ENCODE results near the gene DARS1. TPM values are rescaled to one million over a fixed set of nuclear protein-coding genes. Genes with fewer than 3 reads are reported as not detected.
A peak's percentile ranks its signal among the peaks of the same experiment; 100 is the strongest.

Gene DARS1
- total and polyA plus RNA-seq, 8 donors: 39.1 to 244 (median 62.1) TPM

DNA sequence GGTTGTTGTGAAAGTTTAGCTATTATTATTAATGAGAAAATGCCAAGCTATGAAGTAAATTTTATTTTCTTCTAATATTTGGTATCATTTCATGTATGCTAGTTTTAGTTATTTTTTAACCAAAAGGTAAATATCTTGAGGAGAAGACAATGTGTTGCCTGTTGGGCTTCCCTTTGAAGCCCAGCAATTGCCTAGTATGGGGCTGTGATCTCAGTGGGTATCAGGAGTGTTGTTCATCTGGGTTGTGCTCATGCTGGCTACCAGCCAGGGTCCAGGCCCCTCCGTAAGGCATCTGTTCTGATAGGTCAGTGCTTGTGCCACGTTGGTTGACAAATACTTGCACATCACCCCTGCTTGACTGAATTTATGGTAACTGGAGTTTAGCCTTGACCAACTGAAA is 38.0 kb upstream of the DARS1 start:
- Histone ChIP-seq H3K4me1 (peaks cover 0 to 11% (median 5%) of the 10 kb centered on the region in 4 donors), H3K27me3 (no peaks in the 10 kb centered on the region), H3K36me3 (no peaks in the 10 kb centered on the region), H3K4me3 (no peak overlapping the region), H3K9me3 (no peaks in the 10 kb centered on the region), H3K27ac (no peak overlapping the region)
- TF ChIP-seq EP300 (IDR thresholded peaks at IDR 0.05): no peak
- no peak for TF ChIP-seq POLR2A (IDR thresholded peaks at IDR 0.05)
- TF ChIP-seq, protein P1, sequence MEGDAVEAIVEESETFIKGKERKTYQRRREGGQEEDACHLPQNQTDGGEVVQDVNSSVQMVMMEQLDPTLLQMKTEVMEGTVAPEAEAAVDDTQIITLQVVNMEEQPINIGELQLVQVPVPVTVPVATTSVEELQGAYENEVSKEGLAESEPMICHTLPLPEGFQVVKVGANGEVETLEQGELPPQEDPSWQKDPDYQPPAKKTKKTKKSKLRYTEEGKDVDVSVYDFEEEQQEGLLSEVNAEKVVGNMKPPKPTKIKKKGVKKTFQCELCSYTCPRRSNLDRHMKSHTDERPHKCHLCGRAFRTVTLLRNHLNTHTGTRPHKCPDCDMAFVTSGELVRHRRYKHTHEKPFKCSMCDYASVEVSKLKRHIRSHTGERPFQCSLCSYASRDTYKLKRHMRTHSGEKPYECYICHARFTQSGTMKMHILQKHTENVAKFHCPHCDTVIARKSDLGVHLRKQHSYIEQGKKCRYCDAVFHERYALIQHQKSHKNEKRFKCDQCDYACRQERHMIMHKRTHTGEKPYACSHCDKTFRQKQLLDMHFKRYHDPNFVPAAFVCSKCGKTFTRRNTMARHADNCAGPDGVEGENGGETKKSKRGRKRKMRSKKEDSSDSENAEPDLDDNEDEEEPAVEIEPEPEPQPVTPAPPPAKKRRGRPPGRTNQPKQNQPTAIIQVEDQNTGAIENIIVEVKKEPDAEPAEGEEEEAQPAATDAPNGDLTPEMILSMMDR (IDR thresholded peaks at IDR 0.05): no peak
- TF ChIP-seq POLR2AphosphoS5 (IDR thresholded peaks at IDR 0.05): no peak
- intact Hi-C loops (cut with DNase I; ENCODE audit: low total_unique reads): no loop called here
- 45 to 77% (median 62%) methylated on average over 2 of the region's 2 CpGs for WGBS, 5 donors
- peak in 1 of 2 donors; percentile 42 for DNase-seq

DNA sequence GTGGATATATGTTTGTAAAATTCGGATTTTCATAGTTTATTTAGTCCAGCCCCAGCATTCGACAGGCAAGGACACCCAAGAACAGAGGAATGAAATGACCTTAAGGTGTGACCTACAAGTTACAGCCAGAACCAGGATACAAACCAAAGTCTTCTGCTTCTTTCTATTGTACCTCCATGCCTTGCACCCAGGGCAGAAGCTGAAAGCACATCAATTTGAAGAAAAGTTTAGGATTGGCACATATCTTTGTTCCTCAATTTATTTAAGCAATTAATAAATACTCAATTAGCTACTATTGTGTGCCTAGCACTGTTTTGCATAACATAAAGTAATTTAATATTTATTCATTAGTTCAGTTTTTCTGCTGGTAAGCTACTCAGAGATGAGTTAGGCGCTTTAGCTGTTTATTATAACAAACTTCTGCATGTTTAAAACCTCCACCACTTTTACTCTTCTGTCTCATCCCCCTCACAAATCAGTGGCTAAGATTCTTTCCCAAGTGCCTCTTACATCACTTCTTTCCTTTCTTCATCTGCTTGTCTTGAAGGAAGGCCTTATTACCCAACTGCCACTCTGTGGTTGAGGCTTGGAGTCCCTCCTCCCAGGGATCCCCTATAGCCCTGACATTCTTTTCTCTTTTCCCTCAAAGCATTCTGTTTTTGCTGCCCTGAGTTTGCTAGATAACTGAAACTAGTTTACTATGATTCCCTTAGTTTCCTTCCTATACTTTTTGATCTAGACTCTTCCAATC is 37.1 kb upstream of the DARS1 start:
- WGBS, 5 donors: 81 to 89% (median 85%) methylated on average over 3 of the region's 3 CpGs
- Histone ChIP-seq H3K9me3 (no peaks in the 10 kb centered on the region), H3K27me3 (no peaks in the 10 kb centered on the region), H3K36me3 (no peaks in the 10 kb centered on the region), H3K27ac (peak overlapping the region in 1 of 5 donors; percentile 29), H3K4me3 (no peak overlapping the region), H3K4me1 (peaks cover 0 to 11% (median 5%) of the 10 kb centered on the region in 4 donors)
- intact Hi-C loops (cut with DNase I; ENCODE audit: low total_unique reads): no loop called here
- TF ChIP-seq, protein P1 (IDR thresholded peaks at IDR 0.05): no peak
- TF ChIP-seq POLR2AphosphoS5 (IDR thresholded peaks at IDR 0.05) (no peak), EP300 (IDR thresholded peaks at IDR 0.05) (no peak), POLR2A (IDR thresholded peaks at IDR 0.05) (no peak)
- DNase-seq: no peak

DNA sequence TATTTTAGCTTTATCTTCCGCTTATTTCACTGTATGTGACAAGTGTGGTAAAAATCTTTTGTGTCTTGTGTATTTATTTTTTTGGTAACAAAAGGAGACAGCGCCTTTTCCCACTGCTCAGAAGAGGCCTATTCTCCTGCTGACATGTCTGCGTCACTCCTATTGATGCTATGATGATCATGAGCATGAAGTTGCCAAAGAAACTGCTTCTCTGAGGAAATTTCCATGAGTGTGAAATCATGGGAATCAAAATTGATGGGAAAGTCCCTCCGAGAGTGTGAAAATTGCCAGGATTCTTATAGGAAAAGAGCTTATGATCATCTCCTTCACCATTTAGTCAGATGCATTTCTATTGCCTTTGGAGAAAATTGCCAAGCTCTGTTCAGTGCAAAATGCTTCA is 36.5 kb upstream of the DARS1 start:
- Histone ChIP-seq H3K27ac (peak overlapping the region in 1 of 5 donors; percentile 29), H3K27me3 (no peaks in the 10 kb centered on the region), H3K4me3 (no peak overlapping the region), H3K9me3 (no peaks in the 10 kb centered on the region), H3K4me1 (peaks cover 0 to 11% (median 5%) of the 10 kb centered on the region in 4 donors), H3K36me3 (no peaks in the 10 kb centered on the region)
- WGBS, 5 donors: 94 to 99% (median 96%) methylated on average over 4 of the region's 4 CpGs
- DNase-seq: no peak
- intact Hi-C loops (cut with DNase I; ENCODE audit: low total_unique reads): no loop called here
- no peak for TF ChIP-seq POLR2A (IDR thresholded peaks at IDR 0.05)
- TF ChIP-seq, protein P1 (IDR thresholded peaks at IDR 0.05): no peak
- no peak for TF ChIP-seq POLR2AphosphoS5 (IDR thresholded peaks at IDR 0.05)
- TF ChIP-seq EP300 (IDR thresholded peaks at IDR 0.05): no peak

DNA sequence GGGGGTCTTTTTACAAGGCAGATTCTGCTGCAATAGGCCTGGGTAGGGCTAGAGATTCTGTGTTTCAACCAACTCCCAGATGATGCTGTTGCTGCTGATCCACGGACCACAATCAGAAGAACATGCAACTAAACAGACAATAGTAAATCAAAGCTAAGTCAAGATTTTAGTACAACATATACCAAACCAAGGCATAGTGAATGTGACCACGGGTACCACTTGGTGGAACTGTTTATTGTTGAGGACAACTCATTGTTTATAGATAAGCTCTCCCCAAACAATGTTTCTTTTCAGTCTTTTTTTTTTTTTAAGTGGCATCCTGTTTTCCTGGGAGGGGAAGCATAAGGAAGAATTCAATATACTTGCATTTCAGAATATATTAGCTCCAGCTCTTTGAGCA is 36.0 kb upstream of the DARS1 start:
- Histone ChIP-seq H3K27ac (no peak overlapping the region), H3K4me1 (peaks cover 0 to 11% (median 5%) of the 10 kb centered on the region in 4 donors), H3K36me3 (no peaks in the 10 kb centered on the region), H3K4me3 (no peak overlapping the region), H3K27me3 (no peaks in the 10 kb centered on the region), H3K9me3 (no peaks in the 10 kb centered on the region)
- intact Hi-C loops (cut with DNase I; ENCODE audit: low total_unique reads): no loop called here
- no peak for TF ChIP-seq POLR2A (IDR thresholded peaks at IDR 0.05)
- TF ChIP-seq EP300 (IDR thresholded peaks at IDR 0.05): no peak
- TF ChIP-seq, protein P1 (IDR thresholded peaks at IDR 0.05): no peak
- 65 to 72% (median 69%) methylated on average over 2 of the region's 2 CpGs for WGBS, 5 donors
- DNase-seq: no peak
